Endometrium (tissue), 2 donors: ENCODE data around the gene TUBB3.
"Not testable (repeated sequence)": the region's sequence is repeated elsewhere in the genome, so short reads cannot be mapped to it uniquely, and the experiment has no call there.

Source experiments
- FAIRE-seq: peaks from 2 replicates; lab custom pipeline; 2012; peaks lifted over from hg19 to GRCh38; lab: Jason Lieb, UNC
- donor health status: control.
- donor health status: control.

TUBB3 gene

GRCh38 chr16:89918453-89919347, 4.4 kb upstream of the TUBB3 start, which contains the start of gene MC1R:
Gene MC1R (plus strand): TSS chr16:89918862. CDS start chr16:89919259, 397 bp downstream.
- FAIRE-seq, result no peak

GRCh38 chr16:89919535-89920406, 3.4 kb upstream of the TUBB3 start:
- no peak for FAIRE-seq

GRCh38 chr16:89920723-89921122, 2.4 kb upstream of the TUBB3 start:
- no peak for FAIRE-seq

- FAIRE-seq, result no peak
Measured at GRCh38 chr16:89921131-89921701, 1.9 kb upstream of the TUBB3 start.

- peak; percentile 35 for FAIRE-seq
Measured at GRCh38 chr16:89921702-89922476, 1.3 kb upstream of the TUBB3 start.

GRCh38 chr16:89922477-89922883, 662 bp upstream of the TUBB3 start:
- FAIRE-seq, result no peak

- no peak for FAIRE-seq
Measured at GRCh38 chr16:89923640-89924296, 626 bp downstream of the TUBB3 start.

- FAIRE-seq, result no peak
Measured at GRCh38 chr16:89924297-89924924, 1.3 kb downstream of the TUBB3 start.

- FAIRE-seq, result no peak
Measured at GRCh38 chr16:89924925-89925307, 1.8 kb downstream of the TUBB3 start.

- FAIRE-seq, result no peak
Measured at GRCh38 chr16:89925596-89926079, 2.5 kb downstream of the TUBB3 start.

- no peak for FAIRE-seq
Measured at GRCh38 chr16:89931305-89931896, 8.3 kb downstream of the TUBB3 start.

GRCh38 chr16:89931964-89932363, 8.8 kb downstream of the TUBB3 start:
- FAIRE-seq, result no peak

GRCh38 chr16:89934019-89934418, 10.9 kb downstream of the TUBB3 start:
- not testable (repeated sequence) for FAIRE-seq

GRCh38 chr16:89934611-89935553, 11.7 kb downstream of the TUBB3 start:
- FAIRE-seq, result no peak

GRCh38 chr16:89935620-89936019, 12.5 kb downstream of the TUBB3 start:
- not testable (repeated sequence) for FAIRE-seq

- no peak for FAIRE-seq
Measured at GRCh38 chr16:89936034-89936433, 12.9 kb downstream of the TUBB3 start.

GRCh38 chr16:89936508-89936907, 13.4 kb downstream of the TUBB3 start:
- no peak for FAIRE-seq

GRCh38 chr16:89936981-89937380, 13.8 kb downstream of the TUBB3 start:
- no peak for FAIRE-seq
